Neutrophil (primary cell): ENCODE measurements around the gene SIAH3.

Experiments used
- H3K27ac ChIP-seq: fragments of 200-600 bp; sonication (generic); 2 replicates; pipeline ENCODE4 v1.5.1; 2016; ENCODE audit warnings: mild to moderate bottlenecking, moderate library complexity
- H3K27me3 ChIP-seq: fragments of 200-600 bp; sonication (generic); 2 replicates; pipeline ENCODE4 v1.6.0; 2016; ENCODE audit warnings: mild to moderate bottlenecking
- H3K36me3 ChIP-seq: fragments of 200-600 bp; sonication (generic); 2 replicates; pipeline ENCODE4 v1.5.1; 2017
- H3K4me1 ChIP-seq, 2 experiments: fragments of 200-600 bp in 1 of 2; sonication (generic) in 1 of 2; 1 replicate in 1 of 2; 2 replicates in 1 of 2; pipeline versions ENCODE4 v1.5.1 to v1.6.1; 2013 to 2016; ENCODE audit warnings: low read depth in 1 of 2, low read length in 1 of 2, mild to moderate bottlenecking in 1 of 2, moderate library complexity in 1 of 2; ENCODE audit not compliant: control insufficient read depth in 1 of 2, insufficient read depth in 1 of 2
- H3K4me3 ChIP-seq, 2 experiments: fragments of 200-600 bp in 1 of 2; sonication (generic) in 1 of 2; 1 replicate in 1 of 2; 2 replicates in 1 of 2; pipeline ENCODE4 v1.5.1; 2013 to 2016; ENCODE audit warnings: low read depth in 1 of 2, low read length in 1 of 2, mild to moderate bottlenecking in 1 of 2, moderate library complexity in 1 of 2
- H3K9me3 ChIP-seq: fragments of 200-600 bp; sonication (generic); 2 replicates; pipeline ENCODE4 v1.5.1; 2016
- CTCF ChIP-seq: fragments of 200-600 bp; sonication (generic); IDR thresholded peaks from 2 replicates; pipeline ENCODE4 v1.5.1; 2016; ENCODE audit warnings: antibody characterized with exemption

The SIAH3 gene

GRCh38 chr13:45748941-45749759 lies 102.4 kb downstream of the SIAH3 start:
- H3K27me3 ChIP-seq, result peaks cover 9% of the 10 kb centered on the region
- no peaks in the 10 kb centered on the region for H3K36me3 ChIP-seq
- H3K27ac ChIP-seq, result no peak overlapping the region
- peaks cover 0 to 4% of the 10 kb centered on the region in 2 experiments for H3K4me1 ChIP-seq
- H3K9me3 ChIP-seq, result no peaks in the 10 kb centered on the region
- no peak for TF ChIP-seq CTCF
- no peak overlapping the region for H3K4me3 ChIP-seq

DNA sequence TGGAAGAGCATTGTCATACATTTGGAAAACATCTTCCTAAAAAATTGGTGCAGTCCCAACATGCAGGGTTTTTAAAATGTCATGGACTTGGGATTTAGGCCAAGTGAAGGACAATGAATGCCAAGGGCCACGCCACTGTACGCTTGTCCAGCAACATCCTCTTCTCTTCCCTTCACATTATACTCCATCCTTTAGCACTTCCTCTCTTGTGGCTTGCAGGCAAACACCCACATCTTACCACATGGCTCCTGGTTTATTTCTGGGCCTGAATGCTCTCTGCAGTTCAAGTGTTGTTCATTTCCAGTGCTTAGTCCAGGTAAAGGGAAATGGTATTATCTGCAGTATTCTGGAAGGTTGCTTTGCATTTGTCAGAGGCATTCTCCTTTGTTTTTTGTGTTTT lies 104.5 kb downstream of the SIAH3 start:
- Histone ChIP-seq H3K4me1 (no peaks in the 10 kb centered on the region), H3K9me3 (no peaks in the 10 kb centered on the region), H3K4me3 (no peak overlapping the region), H3K27ac (no peak overlapping the region), H3K36me3 (no peaks in the 10 kb centered on the region), H3K27me3 (peaks cover 9% of the 10 kb centered on the region)
- no peak for TF ChIP-seq CTCF

GRCh38 chr13:45744979-45745378 lies 106.6 kb downstream of the SIAH3 start:
- no peak for TF ChIP-seq CTCF
- Histone ChIP-seq H3K36me3 (no peaks in the 10 kb centered on the region), H3K4me1 (no peaks in the 10 kb centered on the region), H3K9me3 (no peaks in the 10 kb centered on the region), H3K27me3 (peaks cover 9% of the 10 kb centered on the region), H3K4me3 (no peak overlapping the region), H3K27ac (no peak overlapping the region)

GRCh38 chr13:45742985-45743384 lies 108.6 kb downstream of the SIAH3 start:
- H3K36me3 ChIP-seq, result no peaks in the 10 kb centered on the region
- H3K4me1 ChIP-seq, result no peaks in the 10 kb centered on the region
- H3K4me3 ChIP-seq, result no peak overlapping the region
- no peaks in the 10 kb centered on the region for H3K9me3 ChIP-seq
- peaks cover 2% of the 10 kb centered on the region for H3K27me3 ChIP-seq
- no peak for TF ChIP-seq CTCF
- no peak overlapping the region for H3K27ac ChIP-seq

DNA sequence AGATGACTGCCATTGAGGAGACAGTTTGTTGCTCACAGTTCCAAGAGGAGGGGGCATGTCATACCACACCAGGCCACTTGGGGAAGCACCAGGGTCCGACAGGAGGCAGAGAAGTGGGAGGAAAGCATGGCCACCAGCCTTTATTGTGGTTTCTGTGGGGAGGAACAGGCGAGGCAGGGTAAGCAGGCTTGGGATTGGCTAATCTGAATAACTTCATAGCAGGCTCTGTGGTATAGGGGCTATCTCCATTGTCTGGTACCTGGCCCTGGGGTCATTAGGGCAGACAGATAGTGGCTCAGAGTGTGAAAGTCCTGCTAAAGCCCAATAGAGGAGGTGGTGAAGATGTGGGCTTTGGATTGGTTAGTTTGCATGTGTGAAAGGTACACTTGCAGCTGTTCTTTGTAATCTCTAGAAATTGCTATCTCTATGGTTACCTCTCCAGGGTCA lies 114.0 kb downstream of the SIAH3 start:
- TF ChIP-seq CTCF, result no peak
- no peaks in the 10 kb centered on the region for H3K4me1 ChIP-seq
- H3K27me3 ChIP-seq, result no peaks in the 10 kb centered on the region
- no peaks in the 10 kb centered on the region for H3K9me3 ChIP-seq
- H3K27ac ChIP-seq, result no peak overlapping the region
- H3K36me3 ChIP-seq, result no peaks in the 10 kb centered on the region
- no peak overlapping the region for H3K4me3 ChIP-seq
